NCI-H1105 treated with DMSO at 0.1 percent for 48 hours (cell line): ENCODE results near the gene RCCD1.
A peak's percentile ranks its signal among the peaks of the same experiment; 100 is the strongest.
"Not testable (repeated sequence)": the region's sequence is repeated elsewhere in the genome, so short reads cannot be mapped to it uniquely, and the experiment has no call there.

Experiments
- DNase-seq: peaks from one replicate; lab custom pipeline; 2025; lab: John Stamatoyannopoulos, UW

The RCCD1 gene

GRCh38 chr15:90918034-90918788, 36.5 kb upstream of the RCCD1 start:
- DNase-seq = no peak

- no peak for DNase-seq
These were observed 35.8 kb upstream of the RCCD1 start for GRCh38 chr15:90918835-90919234.

GRCh38 chr15:90921887-90922286, 32.8 kb upstream of the RCCD1 start:
- no peak for DNase-seq

DNA sequence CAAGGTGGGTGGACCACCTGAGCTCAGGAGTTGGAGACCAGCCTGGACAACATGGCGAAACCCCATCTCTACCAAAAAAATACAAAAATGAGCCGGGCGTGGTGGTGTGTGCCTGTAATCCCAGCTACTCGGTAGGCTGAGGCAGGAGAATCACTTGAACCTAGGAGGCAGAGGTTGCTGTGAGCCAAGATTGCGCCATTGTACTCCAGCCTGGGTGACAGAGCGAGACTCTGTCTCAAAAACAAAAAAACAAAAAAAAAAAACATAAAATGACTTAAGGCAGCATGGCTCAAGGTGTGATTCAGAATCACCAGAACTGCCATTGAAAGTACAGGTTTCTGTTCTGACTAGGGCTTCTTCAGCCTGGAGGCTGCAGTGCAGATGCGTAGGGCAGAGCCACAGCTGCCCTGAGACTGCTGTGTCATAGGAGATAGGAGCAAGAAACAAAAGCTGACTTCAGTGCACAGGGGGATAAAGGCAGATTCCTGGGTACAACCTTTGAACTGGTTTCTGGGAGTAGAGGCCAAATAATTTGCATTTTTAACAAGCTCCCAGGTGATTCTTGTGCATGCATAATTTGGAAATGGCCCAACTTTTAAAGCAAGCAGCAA, 31.9 kb upstream of the RCCD1 start:
- DNase-seq = not testable (repeated sequence)

DNA sequence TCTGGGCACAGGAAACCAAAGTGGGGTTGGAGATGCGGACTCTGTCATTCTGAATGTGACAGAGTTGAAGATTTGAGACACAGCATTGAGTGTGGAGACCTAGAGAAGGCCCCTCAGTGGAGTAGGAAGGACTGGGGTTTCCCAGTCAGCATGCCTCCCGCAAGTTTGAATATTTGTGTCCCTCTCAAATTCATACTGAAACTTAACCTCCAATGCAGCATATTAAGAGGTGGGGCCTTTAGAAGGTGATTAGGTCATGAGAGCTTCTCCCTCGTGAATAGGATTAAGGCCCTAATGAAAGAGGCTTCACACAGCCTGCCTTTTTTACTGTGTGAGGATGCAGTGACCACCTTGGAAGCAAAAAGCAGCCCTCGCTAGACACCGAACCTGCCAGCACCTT, 30.3 kb upstream of the RCCD1 start:
- no peak for DNase-seq

- not testable (repeated sequence) for DNase-seq
These were observed 27.9 kb upstream of the RCCD1 start for GRCh38 chr15:90926766-90927165.

DNA sequence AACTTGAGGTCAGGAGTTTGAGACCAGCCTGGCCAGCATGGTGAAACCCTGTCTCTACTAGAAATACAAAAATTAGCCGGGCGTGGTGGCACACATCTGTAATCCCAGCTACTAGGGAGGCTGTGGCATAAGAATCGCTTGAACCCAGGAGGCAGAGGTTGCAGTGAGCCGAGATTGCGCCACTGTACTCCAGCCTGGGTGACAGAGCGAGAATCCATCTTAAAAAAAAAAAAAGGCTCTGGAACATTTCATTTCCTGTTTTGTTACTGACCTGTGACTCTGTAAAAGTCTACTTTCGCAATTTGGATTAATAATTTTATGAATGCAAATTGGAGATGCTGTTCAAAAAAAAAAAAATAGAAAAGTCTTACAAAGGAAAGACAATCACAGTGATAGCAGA, 26.6 kb upstream of the RCCD1 start:
- not testable (repeated sequence) for DNase-seq

DNA sequence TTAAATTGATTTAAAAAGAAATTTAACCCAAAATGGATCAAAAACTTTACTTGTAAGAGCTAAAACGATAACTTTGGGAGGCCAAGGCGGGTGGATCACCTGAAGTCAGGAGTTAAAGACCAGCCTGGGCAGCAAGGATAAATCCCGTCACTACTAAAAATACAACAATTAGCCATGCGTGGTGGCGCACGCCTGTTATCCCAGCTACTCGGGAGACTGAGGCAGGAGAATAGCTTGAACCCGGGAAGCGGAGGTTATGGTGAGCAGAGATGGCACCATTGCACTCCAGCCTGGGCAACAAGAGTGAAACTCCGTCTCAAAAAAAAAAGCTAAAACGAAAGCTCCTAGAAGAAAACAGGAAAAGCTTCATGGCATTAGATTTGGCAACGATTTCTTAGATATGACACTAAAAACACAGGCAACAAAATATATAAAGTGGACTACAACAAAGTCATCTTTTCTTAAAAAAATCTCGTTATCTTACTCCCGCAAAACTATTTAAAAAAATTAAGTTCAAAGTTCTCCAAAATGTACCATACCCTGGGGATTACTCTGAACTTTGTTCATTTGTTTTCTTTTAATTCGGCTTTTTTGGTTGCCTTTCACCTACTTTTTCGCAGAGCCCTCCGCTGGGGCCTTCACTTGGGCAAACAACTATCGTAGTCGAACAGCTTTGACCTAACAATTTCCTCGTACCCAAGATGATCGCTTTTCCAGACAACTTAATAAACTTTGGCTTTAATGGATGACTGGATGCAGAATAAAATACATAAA, 25.3 kb upstream of the RCCD1 start:
- DNase-seq = no peak

DNA sequence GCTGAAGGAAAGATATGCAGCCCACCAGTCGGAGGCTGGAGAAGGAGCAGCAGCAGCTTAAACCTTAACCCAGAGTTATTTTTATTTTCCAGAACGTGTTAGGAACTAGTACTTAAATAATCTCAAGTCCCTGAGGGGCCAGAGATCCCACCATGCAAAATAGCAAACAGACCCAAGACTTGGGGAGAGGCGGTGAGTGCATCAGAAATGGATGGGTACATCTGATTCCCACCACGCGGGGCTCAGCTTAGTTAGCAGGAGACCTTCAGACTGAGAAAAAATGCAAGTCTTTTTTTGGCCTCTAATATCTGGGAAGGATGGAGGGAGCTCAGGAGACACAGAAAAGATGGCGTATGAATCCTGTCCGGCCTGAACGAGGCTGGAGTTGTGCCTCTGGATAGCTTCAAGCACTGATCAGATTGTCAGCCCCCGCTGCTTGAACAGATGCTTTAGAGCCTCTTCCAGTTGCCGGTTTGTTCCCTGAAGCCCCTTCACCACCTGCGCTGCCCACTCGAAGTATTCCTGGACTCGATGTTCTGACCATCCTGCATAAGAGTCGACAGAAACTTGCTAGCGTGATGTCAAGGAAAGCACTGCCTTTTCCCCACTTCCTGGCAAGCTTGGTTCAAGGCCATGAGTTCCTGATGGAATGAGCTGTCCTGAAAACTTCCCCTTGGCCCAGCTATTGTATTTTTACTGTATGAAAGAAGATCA, 23.7 kb upstream of the RCCD1 start:
- no peak for DNase-seq

- DNase-seq = no peak
These were observed 23.2 kb upstream of the RCCD1 start for GRCh38 chr15:90931575-90931827.

GRCh38 chr15:90931828-90932659, 22.6 kb upstream of the RCCD1 start, which contains the start of gene HDDC3:
Gene HDDC3, minus strand, starts transcription at chr15:90932549. Its CDS starts 9 bp downstream, at chr15:90932540.
- DNase-seq = peak; percentile 57

DNA sequence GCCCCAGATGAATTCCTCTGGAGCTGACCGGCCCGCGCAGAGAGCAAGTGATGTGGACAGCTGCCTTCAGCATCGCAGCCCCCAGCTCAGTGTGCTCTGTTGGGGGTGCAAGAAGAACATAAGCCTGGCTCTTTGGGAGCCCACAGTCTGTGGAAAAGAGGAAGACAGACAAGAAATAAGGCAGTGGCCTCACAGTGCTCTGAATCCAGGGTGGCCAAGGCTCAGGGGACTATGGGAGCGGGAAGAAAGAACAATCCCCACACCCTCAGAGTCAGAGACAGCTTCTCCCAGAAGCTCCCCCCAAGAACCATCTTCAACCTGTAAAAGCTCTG, 22.1 kb upstream of the RCCD1 start:
- no peak for DNase-seq

- no peak for DNase-seq
These were observed 21.4 kb upstream of the RCCD1 start for GRCh38 chr15:90933301-90933700.

GRCh38 chr15:90934256-90934948, 20.3 kb upstream of the RCCD1 start:
- DNase-seq = peak; percentile 72

- peak; percentile 75 for DNase-seq
These were observed 19.5 kb upstream of the RCCD1 start, which contains the start of gene UNC45A for GRCh38 chr15:90934949-90935751. Gene UNC45A, plus strand, starts transcription at chr15:90935285. Its CDS starts 40 bp downstream, at chr15:90935325.

DNA sequence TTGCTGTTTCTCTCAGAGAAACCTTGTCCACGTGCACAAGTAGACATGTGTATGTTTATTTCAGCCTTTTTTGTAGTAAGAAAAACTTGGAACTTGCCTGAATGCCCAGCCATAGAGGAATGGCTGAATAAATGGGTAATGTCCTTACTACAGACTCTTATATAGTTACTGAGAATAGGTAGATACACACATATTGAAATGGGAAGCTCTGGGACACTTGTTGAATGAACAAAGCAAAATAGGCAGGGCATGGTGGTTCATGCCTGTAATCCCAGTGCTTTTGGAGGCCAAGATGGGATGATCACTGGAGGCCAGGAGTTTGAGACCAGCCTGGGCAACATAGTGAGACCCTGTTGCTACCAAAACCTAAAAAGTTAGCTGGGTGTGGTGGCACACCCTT, 17.9 kb upstream of the RCCD1 start:
- DNase-seq = no peak

- DNase-seq = no peak
These were observed 16.4 kb upstream of the RCCD1 start for GRCh38 chr15:90938261-90938660.

DNA sequence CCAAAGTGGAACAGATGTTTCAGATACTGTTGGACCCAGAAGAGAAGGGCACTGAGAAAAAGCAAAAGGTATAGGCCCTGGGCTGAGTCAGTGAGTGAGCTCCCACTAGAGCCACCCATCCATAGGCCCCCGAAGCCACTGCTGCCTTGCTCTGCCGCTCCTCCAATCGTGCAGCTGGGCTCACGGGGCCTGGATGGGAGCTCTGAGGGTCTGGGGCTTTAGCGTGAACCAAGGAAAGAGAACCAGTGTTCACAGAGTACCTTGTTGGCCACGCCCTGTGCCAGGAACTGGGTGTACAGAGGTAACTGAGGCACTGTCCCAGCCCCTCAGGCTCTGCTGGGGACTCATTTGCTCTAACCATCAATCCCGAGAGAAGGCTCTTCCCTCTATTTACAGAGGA, 14.9 kb upstream of the RCCD1 start:
- DNase-seq = no peak

DNA sequence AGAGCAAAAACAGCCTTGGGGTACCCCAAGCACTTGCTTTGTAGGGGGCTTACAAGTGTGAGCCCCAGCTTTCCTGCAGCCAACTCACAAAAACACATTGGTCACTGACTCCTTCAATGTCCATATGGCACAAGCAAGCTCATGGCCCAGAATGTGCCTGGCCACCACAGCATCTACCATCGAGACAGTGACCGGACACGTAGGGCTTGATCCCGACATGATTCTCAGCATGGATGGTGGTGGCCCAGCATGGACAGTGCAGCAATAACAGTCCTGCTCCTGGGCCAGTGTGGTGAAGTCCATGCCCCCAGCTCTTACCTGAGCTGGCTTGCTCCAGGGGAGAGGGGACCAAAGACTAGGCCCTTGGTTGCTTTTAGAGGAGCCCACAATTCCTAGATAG, 13.6 kb upstream of the RCCD1 start:
- DNase-seq = no peak
